Stimulated activated CD4-positive, alpha-beta T cell treated with anti-CD3 and anti-CD28 coated beads, Interleukin-2, amount 100 ng/mL, for 48 hours (primary cell): ENCODE data around the gene SIPA1L3.
A peak's percentile ranks its signal among the peaks of the same experiment; 100 is the strongest.

Experiments
- DNase-seq, 2 donors: peaks; one replicate each; pipeline ENCODE4 v3.0.0-alpha.2; 2020

SIPA1L3 gene

GRCh38 chr19:37977992-37978391 is 71.0 kb downstream of the SIPA1L3 start:
- no peak for DNase-seq

- no peak for DNase-seq
Measured at GRCh38 chr19:37979547-37980082, 72.6 kb downstream of the SIPA1L3 start.

- no peak for DNase-seq
Measured at GRCh38 chr19:37980419-37981170, 73.6 kb downstream of the SIPA1L3 start.

DNA sequence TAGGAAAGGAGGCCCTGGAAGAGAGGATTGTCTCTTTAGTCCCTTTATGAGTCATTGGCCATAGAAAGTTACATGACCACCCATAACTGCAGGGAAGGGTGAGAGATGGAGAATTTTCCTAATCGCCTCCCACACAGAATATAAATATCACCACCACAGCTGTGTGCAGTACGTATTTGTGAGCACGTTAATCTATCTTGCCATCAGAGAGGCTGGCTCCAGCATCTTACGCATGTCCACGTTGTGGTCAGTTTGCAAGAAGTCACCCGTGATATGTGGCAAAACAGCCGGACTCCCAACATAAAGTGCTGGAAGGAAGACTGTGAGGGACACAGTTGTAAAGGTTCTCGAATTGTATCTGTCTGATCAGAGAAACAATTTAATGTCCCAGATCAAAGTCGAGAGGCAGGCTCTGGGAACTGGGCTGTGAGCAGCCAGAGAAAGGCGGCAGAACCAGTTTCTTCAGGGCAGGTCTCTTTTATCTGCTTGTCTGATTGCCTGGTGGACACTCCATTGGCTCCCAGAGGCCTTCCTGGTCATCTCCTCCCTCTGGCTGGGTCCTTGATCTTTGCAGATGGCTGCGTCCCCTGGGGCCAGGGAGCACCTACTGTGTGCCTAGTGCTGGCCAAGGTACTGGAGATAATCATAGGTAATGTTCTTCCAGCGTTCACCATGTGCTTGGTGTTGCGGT is 74.9 kb downstream of the SIPA1L3 start:
- DNase-seq = no peak

DNA sequence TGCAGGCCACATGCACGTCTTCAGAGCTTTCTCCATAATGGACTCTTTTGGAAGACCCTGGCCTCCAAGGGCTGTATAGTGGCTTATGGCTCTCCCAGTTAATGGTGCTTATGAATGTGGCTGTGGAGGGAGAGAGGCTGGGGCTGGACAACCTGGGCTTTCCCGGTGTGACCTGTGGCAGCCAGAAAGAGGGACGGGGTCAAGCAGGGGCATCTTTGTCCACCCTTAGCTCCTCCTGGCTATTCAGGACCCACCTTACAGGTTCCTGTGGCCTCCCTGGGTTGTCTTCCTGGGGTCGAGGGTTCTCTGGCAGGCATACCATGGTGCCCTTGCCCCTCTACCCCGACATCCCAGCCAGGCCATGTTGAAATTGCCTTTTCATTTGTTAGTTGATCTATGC is 75.6 kb downstream of the SIPA1L3 start:
- DNase-seq = no peak

DNA sequence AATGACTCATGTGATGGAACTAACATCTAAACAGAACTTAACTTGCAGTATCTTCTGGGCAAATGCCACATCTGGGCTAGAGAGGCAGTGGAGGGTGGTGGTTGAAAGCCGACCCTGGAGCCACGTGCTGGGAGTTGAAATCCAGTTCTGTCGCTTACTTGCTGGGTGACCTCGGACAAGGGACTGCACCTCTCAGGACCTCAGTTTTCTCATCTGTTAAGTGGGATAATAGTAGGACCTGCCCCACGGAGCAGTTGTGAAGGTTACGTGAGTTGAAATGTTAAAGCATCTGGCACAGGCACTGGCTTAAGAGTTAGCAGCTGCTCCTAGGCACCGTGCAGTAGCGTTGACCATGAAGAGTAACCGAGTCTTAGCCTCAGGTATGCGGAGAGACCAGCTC is 76.1 kb downstream of the SIPA1L3 start:
- DNase-seq = no peak

- no peak for DNase-seq
Measured at GRCh38 chr19:37983916-37984315, 76.9 kb downstream of the SIPA1L3 start.

GRCh38 chr19:37986048-37986750 is 79.2 kb downstream of the SIPA1L3 start:
- DNase-seq = no peak

DNA sequence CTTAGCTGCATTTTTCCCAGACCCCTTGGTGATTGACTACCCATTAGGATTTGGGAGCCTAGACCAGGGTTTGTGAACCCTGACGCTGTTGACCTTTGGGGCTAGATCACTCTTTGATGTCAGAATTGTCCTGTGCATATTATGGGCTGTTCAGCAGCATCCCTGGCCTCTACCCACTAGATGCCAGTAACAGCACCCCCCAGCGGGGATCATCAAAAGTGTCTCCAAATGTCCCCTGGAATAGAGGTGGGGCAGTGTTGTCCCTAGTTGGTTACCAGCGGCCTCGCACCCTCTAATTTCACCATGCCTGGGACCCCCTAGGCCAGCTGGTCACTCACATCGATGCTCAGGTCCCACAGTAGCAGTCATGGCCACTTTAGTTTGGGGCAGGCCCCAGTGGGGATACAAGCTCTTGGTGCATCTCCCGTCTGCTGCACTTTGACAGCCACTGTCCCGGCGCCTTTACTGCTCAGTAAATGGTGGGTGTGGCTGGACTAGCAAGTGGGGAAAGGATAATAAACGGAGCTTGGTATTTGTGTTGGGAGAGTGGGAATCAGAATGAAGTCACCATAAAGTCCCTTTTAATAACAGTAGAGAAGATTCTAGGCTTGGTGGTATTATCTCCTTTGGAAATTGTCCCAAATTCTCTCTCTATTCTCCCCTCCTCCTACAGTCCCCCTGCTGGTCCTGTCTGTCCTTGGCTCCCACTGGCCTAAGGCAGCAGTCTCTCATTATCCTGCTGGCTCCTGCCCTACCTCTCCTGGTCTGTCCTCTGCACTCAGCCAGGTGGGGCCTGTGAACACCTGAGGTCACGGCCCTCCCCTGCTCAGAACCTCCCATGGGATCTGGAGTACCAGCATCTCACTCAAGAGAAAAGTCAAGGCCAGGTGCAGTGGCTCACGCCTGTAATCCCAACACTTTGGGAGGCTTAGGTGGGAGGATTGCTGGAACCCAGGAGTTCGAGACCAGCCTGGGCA is 80.6 kb downstream of the SIPA1L3 start:
- DNase-seq = no peak

DNA sequence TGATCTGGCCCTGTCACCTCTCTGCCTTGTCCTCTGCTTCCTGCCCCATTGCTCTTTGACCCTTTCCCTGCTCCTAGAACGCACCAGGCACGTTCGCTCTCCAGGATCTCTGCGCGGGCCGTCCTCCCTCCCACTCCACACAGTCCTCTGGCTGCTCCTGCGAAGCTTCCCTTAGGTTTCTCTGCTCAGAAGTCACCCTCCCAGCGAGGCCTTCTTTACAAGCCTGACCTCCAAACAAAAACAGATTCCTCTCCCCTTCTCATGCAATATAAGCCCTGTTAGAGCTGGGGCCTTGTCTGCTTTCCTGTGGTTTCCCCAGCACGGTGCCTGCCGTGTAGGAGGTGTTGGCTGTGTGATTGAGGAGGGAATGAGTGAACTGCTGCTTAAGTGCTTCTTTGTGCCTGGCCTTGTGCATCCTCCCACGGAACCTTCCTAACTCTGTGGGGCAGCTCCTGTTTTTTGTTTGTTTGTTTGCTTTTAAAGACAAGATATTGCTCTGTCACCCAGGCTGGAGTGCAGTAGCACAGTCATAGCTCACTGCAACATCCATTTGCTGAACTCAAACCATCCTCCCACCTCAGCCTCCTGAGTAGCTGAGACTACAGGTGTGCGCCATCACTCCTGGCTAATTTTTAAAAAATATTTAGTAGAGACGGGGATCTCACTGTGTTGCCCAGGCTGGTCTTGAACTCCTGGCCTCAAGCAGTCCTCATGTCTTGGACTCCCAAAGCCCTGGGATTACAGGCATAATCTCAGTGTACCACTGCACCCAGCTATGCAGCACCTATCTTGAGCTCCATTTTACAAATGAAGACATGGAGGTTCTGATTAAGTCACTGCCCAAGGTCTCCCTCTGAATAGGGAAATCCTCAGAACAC is 82.0 kb downstream of the SIPA1L3 start:
- DNase-seq = no peak

DNA sequence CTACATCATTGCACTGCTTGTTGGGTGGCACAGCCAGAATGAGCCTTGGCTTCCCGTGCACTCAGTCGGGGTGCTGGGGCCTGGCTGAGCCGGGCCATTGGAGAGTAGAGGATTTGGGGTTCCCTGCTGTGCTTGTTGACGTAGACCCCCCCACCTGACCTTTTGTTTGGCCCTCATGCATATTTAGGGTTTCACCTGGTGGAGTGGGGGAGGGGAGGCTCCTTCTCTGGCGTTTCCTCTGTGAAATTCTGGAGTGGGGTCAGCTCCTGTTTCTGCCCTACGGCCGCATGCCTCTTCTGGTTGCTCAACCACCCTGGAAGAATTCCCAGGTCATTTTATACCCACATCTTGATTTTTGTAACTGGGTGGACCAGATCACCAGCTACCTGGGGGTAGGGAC is 82.8 kb downstream of the SIPA1L3 start:
- no peak for DNase-seq

DNA sequence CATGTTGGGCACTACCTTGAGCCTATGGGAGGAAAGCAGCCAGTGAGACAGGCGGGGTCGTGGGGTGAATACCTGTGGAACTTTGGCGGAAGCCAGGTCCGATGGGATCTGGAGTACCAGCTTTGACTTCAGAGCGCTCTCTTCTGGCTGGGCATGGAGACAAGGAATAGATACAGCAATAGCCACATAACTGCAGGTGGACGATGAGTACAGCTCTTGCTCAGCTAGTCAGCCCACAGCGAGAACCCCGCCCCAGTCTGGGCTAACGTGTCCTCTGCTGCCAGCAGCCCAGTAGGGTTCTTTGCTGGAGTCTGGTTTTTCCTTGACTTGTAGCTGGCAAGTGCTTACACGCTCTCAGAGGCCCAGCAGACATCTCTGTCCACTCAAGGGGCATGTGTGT is 83.4 kb downstream of the SIPA1L3 start:
- DNase-seq = no peak

GRCh38 chr19:37991176-37991835 is 84.3 kb downstream of the SIPA1L3 start:
- no peak for DNase-seq

GRCh38 chr19:37991841-37992248 is 84.8 kb downstream of the SIPA1L3 start:
- no peak for DNase-seq

- no peak for DNase-seq
Measured at GRCh38 chr19:37992761-37993160, 85.8 kb downstream of the SIPA1L3 start.

DNA sequence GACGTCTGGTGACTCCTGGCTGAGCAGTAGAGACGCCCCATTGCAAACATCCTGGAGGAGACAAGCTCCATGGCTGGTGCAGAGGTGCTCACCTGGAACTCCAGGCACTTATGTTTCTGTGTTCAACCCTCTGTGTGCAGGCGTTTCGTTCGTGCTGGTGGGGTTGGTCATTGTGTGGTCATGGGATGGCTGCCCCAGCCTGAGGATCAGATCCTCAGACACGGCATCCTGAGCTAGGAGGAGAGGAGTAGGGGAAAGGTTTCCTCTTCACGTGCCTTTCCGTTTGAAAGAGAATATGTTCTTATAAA is 87.8 kb downstream of the SIPA1L3 start:
- DNase-seq = no peak

DNA sequence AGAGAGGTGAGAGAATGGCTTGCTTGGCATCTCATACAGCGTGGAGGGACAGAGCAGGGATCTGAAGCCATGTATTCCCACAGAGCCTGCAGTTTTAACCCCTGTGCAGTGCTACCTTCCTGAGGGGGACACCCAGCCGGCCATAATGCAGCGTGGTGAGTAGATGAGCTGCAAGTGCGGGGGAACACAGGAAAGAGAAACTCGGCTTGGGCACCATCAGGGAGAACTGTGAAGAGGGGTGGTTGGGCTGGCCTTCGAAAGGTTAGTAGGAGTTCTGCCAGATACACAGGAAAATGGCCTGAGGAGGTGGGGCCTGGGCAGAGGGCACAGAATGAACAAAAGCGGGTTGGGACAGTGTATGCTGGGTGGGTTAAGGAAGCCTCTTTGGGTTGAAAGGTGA is 88.3 kb downstream of the SIPA1L3 start:
- DNase-seq = no peak

DNA sequence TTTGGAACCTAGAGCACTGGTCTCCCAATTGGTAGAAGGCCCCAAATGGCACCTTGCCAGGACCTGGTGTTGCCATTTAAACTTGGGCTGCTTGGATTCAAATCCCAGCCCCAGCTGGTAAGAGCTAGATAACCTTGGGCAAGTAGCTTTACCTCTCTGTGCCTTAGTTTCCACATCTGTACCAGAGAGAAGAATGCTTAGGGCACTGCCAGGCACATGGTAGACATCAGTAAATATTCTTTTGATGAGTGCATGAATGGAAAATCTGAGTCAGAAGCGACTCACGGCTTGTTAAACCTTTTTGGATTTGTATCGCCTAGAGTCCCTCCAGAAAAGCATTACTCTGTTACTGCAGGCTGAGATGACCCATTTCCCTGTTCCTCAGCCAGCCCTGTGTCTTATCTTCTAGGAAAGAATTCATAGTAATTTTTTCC is 90.9 kb downstream of the SIPA1L3 start:
- peak in 1 of 2 donors; percentile 6 for DNase-seq

DNA sequence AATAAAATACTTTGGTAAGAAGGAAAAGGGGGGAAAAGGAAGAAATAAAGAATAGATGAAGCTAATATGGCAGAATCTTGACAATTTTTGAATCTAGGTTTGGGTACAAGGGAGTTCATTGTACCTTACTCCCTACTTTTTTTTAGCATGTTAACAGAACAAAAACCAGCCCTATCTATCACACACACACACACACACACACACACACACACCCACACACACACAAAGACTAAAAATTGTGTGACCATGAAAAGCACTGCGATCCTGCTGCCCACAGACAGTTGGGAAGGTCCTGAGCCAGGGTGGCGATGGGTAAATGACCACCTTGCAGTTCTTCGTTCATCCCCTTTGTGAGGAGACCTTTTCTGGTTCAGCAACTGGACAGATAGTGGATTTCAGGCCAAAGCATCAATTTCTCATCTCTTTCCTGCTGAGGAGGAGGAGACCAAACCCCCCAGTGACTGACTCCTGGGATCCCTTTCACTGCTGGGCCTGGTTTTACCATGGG is 91.8 kb downstream of the SIPA1L3 start:
- DNase-seq = no peak

GRCh38 chr19:37999309-38000213 is 92.6 kb downstream of the SIPA1L3 start:
- DNase-seq = no peak
